Mammary epithelial cell (primary cell): ENCODE measurements around the gene NOX1.

Experiments used
- CTCF ChIP-seq, 2 donors: IDR thresholded peaks in 1 of 2; conservative IDR thresholded peaks in 1 of 2; 2 replicates each; pipeline ENCODE4 v1.5.1; 2011 to 2012; ENCODE audit warnings: inconsistent platforms in 2 of 2, low read length in 2 of 2, mild to moderate bottlenecking in 2 of 2, control low read depth in 1 of 2, low read depth in 1 of 2; ENCODE audit not compliant: insufficient read depth in 1 of 2; ENCODE audit errors: extremely low read depth in 1 of 2
- EZH2 ChIP-seq: IDR thresholded peaks from 2 replicates; pipeline ENCODE4 v1.6.1; 2012; ENCODE audit warnings: low read length, inconsistent platforms, borderline replicate concordance

GRCh38 chrX:100852810-100853209, 21.3 kb downstream of the NOX1 start:
- no peak for TF ChIP-seq CTCF (conservative IDR thresholded peaks at IDR 0.05 in 1 of 2, IDR thresholded peaks at IDR 0.05 in 1 of 2; ENCODE audit: extremely low read depth in 1 of 2, insufficient read depth in 1 of 2, low read depth in 1 of 2, low read length in 2 of 2)
- no peak for TF ChIP-seq EZH2
